ENCODE data around the gene ROBO3.

ROBO3 gene

DNA sequence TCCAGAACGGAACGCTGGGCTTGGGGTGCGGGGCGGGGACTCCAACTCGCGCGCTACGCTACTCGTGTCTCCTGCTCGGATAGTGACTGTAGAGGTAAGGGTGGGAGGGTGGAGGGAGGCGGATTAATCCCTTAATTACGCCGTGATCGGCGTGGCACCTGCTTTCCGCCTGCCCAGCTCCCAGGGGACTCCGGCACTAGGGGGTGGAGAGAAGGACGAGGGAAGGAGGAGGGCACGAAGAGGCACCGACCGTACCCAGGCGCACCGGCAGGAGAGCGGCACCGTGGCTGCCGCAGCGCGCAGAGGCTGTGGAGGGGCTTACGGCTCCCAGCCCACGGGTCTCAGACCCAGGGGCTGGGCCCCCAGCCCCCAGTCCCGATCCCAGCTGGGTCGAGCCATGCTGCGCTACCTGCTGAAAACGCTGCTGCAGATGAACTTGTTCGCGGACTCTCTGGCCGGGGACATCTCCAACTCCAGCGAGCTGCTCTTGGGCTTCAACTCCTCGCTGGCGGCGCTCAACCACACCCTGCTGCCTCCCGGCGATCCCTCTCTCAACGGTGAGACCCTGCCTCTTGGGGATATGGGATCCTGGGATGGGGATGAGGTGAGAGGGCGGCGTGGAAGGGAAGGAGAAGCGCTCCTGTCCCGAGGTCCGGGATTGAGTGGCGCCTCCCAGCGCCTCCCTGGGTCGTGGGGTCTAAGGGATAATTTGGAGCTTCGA lies at the start of gene ROBO3:
Gene ROBO3 (plus strand): TSS at position 252 of the 721 bp plus-strand sequence. CDS start 146 bp downstream, at position 398.
- DNase-seq = no peak

DNA sequence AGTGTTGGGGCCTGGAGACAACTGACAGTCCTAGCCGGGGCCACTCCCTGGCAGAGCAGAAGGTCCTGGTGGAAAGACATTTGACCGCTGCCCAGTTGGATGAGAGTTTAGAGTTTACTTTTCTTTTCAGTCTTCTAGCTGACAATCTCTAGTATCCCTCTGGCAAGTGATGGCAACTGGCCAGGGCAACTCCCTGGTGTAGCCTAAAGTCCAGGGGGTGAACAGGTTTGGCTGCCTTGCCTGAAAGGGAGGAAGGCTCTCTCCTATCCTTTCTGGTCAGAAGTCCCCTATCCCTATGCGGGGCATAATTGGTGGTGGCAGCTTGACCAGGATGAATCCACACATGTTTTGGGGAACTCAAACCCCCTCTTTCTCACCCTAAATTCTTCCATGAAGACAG lies 48.2 kb upstream of the ROBO3 start:
- no peak for DNase-seq

GRCh38 chr11:124821995-124822730 lies 43.1 kb upstream of the ROBO3 start:
- DNase-seq = no peak

DNA sequence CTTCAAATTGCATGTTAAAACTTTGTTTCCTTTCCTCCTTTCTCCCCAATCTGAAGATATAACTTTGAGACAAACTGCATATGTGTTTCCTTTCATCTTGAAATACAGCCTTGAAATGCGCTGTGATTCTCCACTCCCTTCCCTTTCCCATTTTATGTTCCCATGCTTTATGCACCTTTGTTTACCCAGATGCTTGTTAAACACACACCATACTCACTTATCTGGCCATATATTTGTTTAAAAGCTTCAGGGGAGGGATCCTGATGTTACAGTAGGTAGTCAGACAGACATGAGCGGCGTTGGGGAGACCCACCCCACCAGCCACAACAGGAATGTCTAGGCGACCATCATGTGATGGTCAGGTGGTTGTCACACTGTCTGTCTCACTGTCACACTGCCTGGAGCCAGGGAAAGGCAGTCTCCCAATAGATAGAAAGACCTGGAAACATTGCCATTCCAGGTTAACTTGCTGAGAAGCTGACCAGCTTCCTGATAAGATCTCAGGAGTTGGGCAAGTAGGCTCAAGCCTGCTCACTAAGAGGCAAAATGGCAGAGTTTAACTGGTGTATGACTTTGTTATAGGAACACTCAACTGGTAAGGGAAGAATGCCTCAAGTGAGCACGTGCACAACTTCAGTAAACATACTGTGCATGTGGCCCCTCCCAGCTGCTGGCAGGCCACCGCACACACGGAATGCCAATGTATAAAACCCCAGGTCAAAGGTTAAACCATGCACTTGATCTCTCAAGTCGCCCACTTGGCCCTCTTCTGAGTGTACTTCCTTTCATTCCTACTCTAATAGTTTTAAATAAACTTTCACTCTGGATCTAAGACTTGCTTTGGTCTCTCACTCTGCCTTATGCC lies 41.5 kb upstream of the ROBO3 start:
- no peak for DNase-seq

DNA sequence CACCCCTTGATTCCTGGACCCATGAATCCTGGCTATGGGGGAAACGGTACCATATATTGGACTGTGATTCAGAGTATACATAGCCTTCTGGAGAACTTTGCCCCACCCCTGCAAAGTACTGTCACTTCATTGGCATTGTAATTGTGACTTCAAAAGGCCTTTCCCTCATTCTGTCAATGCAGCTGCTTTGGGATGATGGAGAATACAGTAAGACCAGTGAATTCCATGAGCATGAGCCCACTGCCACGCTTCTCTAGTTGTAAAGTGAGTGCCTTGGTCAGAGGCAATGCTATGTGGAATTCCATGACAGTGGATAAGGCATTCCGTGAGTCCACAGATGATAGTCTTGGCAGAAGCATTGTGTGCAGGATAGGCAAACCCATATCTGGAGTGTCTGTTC lies 39.4 kb upstream of the ROBO3 start:
- DNase-seq = no peak

DNA sequence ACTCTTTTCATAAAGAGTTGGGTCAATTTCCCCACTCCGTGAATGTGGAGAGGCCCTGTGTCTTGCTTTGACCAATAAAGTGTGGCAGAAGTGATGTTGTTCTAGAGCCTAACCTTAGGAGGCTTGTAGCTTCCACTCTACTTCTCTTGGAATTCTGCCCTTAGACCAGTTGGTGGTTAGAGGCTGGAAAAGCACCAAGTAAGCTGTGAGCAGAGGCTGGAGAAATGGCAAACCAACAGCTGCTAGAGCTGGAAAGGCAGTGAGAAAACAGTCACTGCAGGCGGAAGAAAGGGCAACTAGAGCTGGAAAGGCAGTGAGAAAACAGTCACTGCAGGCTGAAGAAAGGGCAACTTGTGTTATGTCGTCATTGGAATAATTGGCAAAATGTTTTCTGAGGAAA lies 35.2 kb upstream of the ROBO3 start:
- DNase-seq = no peak

DNA sequence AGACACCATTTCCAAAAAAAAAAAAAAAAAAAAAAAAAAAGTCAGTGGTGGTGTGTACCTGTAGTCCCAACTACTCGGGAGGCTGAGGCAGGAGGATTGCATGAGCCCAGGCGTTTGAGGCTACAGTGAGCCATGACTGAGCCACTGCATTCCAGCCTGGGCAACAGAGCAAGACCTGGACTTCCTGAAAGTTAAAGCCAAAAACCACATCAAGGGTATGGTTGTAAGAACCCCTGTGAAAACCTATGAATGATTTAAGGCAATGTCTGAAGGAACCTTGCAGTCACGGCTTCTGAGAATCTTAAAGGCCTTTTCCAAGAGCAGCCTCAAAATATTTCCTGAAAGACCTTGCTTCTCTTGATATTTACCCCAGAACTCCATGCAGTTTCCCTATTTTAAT lies 34.5 kb upstream of the ROBO3 start:
- DNase-seq = no peak

DNA sequence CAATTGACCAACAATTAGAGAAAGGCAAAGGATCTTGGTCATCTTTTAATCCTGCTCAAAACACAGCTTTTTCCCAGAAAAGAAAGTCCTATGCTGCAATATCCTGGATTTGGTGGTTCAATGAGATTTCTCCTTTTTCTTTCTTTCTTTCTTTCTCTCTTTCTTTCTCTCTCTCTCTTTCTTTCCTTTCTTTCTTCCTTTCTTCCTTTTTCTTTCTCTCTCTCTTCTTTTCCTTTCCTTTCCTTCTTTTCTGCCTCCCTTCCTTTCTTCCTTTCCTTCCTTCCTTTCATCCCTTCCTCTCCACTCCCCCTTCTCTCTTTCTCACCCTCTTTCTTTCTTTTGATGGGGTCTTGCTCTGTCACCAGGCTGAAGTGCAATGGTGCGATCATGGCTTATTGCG lies 33.3 kb upstream of the ROBO3 start:
- DNase-seq = no peak

- DNase-seq = no peak
Observed at GRCh38 chr11:124832571-124832970, 32.7 kb upstream of the ROBO3 start.

DNA sequence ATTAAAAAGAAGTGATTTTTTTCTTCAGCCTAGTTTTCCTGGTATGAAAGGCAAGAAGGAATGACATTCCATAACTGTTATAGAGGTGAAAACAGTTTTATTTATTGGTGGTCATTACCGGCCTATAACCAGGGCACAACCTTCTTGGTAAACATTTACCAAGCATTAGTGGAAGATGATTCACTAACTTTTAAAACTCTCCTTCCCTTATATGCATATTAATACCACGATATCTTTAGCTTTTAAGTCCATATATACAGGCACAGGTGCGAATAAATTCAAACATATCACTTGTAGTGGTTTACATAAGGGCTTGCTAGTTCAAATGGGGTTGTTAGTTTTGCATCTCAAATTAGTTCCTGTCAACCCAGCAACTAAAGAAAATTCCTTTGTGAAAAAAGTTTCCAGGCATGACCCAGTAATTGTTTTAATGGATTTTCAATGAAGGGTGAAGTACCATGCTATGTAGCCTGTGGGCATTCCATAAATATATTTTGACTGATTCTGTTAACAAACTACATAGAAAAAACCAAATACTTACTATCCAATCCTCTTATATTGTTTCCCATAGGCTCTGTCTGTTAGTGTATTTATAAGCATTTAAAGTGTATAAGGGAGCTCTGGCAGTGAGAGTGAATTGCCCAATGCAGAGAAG lies 30.6 kb upstream of the ROBO3 start:
- DNase-seq = no peak

DNA sequence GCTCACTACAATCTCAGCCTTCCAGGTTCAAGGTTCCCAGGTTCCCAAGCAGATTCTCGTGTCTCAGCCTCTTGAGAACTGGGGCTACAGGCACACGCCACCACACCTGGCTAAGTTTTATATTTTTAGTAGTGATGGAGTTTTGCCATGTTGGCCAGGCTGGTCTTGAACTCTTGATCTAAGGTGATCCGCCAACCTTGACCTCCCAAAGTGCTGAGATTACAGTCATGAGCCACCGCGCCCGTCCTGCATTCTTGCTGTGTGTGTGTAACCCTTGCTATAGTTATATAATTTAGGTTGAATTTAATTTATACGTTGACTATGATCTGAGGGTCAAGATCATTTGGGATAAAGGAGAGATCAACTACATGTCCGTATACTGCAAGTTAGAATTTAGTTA lies 29.3 kb upstream of the ROBO3 start:
- no peak for DNase-seq

- no peak for DNase-seq
Observed at GRCh38 chr11:124837491-124837856, 27.8 kb upstream of the ROBO3 start.

- no peak for DNase-seq
Observed at GRCh38 chr11:124838805-124839127, 26.5 kb upstream of the ROBO3 start.

DNA sequence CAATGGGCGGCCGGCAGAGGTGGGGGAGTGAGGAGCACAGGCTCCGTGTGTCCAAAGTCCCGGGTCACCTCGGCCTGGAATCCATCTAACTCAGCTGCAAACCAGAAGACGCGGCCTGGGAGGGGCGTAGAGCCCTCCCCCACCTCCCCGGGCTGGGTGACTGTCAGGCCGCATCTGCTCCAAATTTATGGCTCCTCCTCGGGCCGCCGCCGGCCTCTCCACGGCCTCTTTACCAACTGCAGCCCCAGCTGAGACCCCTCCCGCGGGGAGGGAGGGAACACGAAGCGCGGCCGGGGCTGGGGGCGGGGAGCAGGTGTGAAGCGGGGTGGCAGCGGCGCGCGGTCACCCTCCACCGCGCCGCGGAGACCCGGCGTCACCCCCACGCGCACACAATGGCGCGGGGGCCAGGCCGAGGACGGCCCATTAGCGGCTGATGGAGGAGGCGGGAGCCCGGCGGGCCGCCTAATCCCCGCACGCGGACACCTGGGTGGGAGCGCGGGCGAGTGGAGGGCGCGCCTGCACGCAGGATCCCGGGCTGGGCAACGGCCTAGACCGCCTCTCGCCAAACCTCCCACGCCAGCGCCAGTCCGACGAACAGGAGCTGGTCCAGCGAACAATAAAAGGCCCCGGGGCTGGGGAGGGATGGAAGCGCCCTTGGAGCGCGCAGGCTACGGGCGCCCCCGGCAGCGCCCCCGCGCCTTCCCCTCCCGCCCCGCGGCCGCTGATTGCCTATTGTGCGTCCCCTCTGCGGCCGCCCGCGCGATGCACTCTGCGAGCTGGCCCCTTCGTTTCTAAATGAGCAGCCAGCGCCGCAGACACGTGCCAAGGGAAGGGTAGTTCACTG lies 25.9 kb upstream of the ROBO3 start:
- no peak for DNase-seq

DNA sequence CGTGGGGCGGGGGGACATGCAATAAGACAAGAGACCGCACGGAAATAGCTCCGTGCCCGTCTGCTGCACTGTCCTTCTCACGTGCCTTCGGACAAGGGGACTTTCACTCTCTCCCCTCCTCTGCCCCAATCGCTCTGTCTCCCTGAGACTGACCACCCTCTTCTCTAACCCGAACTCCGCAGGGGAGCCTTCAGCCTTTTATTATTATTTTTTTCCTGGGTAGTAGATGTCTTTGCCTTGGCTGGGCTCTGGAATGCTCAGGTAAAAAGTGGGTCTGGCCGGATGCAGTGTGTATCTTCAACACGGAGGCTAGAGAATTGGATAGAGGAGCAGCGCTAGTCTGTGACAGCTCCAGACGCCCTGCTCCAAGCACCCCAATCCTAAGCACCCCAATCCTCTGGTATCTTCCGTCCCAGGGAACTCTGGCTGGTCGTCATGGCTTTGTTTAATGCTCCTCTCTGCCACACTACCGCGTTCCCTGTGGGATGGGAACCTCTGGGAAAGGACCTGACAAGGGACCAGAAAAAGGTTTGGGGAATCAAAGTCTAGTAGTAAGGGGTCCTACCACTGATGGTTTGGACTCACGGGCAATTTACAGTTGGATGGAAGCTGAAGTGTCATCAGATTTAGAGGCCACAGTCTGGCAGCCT lies 25.1 kb upstream of the ROBO3 start:
- no peak for DNase-seq

DNA sequence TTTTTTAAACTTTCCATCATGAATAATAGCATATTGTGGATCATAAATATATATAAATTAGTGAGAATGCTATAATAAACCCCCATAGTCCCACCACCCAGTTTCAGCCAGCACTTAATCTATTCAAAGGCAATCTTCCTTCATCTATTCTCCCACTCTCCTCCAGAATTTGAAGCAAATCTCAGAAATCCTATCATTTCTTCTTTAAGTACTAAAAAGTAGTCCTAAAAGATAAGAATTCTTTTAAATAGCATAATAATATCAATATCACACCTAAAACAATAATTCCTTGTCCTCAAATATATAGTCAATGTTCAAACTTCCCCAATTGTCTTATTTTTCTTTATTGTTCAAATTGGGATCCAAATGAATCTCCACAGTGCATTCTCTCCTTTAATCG lies 24.6 kb upstream of the ROBO3 start:
- DNase-seq = no peak

DNA sequence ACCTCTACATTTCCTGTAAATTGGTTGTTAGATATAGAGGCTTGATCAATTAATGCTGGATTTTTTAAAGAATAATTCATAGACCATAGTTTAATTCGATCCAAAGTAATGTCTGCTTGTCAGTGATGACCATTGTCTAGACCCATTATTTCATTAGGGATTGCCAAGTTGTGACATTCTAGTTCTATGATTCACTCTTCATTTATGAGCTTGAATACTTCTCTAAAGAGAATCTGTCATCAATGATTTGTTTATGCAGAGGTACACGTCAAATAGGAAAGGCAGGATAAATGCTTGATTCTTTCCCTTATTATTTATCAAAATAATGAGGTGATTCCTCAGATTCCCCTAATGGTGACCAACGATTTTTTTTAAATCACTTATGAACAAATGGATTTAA lies 24.0 kb upstream of the ROBO3 start:
- no peak for DNase-seq

DNA sequence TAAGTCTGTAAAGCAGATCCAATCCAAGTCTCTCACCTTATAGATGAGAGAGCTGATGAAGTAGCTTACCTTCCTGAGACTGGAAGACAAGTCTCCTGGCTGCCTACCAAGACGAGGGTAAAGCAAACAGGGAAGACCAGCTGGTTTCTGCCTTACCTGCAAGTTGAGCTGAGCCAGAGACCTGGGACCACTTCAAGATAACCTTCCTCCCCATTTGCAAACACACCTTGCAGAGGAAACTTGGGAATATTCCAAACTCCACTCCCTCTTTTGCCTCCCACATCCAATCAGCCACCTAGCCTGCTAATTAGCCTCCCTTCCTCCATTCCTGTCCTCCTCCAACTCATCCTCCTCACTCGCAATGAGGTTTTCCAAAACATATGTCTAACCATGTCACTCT lies 23.4 kb upstream of the ROBO3 start:
- no peak for DNase-seq

GRCh38 chr11:124842305-124842704 lies 22.9 kb upstream of the ROBO3 start:
- no peak for DNase-seq

GRCh38 chr11:124843616-124843910 lies 21.7 kb upstream of the ROBO3 start:
- no peak for DNase-seq

GRCh38 chr11:124844664-124845079 lies 20.6 kb upstream of the ROBO3 start:
- no peak for DNase-seq

DNA sequence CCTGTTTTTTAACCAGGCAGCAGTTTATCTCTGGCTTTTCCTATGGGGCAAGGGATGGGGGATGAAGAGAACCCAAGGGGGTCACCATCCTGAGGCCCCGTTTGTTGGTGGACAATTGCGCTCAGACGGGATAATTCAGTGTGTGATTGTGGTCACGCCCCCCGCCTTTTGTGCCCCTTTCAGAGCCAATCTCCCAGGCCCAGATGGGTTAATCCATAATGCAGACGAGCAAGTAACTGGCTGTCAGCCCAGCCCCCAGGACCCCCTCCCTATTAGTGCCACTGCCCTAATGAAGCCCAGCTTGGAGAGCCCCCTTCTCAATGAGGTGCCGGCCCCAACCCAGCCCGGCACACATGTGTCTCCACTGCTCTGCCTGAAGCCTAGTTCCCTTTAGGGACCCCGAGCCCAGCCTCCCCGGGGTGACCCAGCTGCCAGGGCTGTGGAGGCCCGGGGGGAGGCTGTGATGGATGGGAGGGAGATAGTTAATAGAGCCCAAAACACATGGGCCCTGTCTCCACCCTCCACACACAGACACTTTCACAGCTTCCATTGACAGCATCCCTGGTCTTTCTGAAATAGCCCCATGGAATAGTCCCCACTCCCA lies 19.1 kb upstream of the ROBO3 start:
- DNase-seq = no peak
